Neural progenitor cell (in vitro differentiated cells): Measurements from ENCODE around the gene MDFIC2.

ENCODE experiments used
- CTCF ChIP-seq: fragments of 200-600 bp; sonication (generic); IDR thresholded peaks from 2 replicates; pipeline ENCODE4 v1.5.1; 2017; ENCODE audit warnings: antibody characterized with exemption, mild to moderate bottlenecking
- EZH2 ChIP-seq: fragments of 200-600 bp; sonication (generic); IDR thresholded peaks from 2 replicates; pipeline ENCODE4 v1.6.1; 2017; ENCODE audit warnings: antibody characterized with exemption, mild to moderate bottlenecking, moderate library complexity

- TF ChIP-seq EZH2 (no peak), CTCF (no peak)
Observed at GRCh38 chr3:70250492-70250891, 61.9 kb downstream of the MDFIC2 start.
